ENCODE measurements around the gene SMG5.

- TF ChIP-seq CTCF (optimal IDR thresholded peaks at IDR 0.05 in 1 of 3, IDR thresholded peaks at IDR 0.05 in 1 of 3, conservative IDR thresholded peaks at IDR 0.05 in 1 of 3; ENCODE audit: extremely low read depth in 1 of 3, insufficient read depth in 2 of 3, low read length in 3 of 3) = no peak
- no peak for TF ChIP-seq EZH2 (IDR thresholded peaks at IDR 0.05; ENCODE audit: low read length)
Observed at GRCh38 chr1:156236164-156236563, 46.5 kb downstream of the SMG5 start.
